K562 (cell line): ENCODE measurements around the gene CABP4. TPM values are rescaled to one million over a fixed set of nuclear protein-coding genes. Genes with fewer than 3 reads are reported as not detected.
A peak's percentile ranks its signal among the peaks of the same experiment; 100 is the strongest.

Source experiments
- BCOR ChIP-seq: fragments of 450-650 bp; IDR thresholded peaks from 2 replicates; pipeline ENCODE4 v1.6.1; 2016
- DDX20 ChIP-seq: fragments of 450-650 bp; IDR thresholded peaks from 2 replicates; pipeline ENCODE4 v1.6.1; 2016; ENCODE audit warnings: missing genetic modification characterization, low read depth, mild to moderate bottlenecking, missing compliant biosample characterization, moderate library complexity
- ELF4 ChIP-seq: fragments of 450-650 bp; formaldehyde crosslinking; IDR thresholded peaks from 2 replicates; pipeline ENCODE4 v1.4.0; 2022; ENCODE audit warnings: missing genetic modification characterization
- EP300 ChIP-seq: IDR thresholded peaks from 2 replicates; pipeline ENCODE4 v1.6.1; 2012; ENCODE audit warnings: low read length, improper control_type of control experiment
- FIP1L1 ChIP-seq: fragments of 200-400 bp; formaldehyde crosslinking; IDR thresholded peaks from 2 replicates; pipeline ENCODE4 v1.6.1; 2018; ENCODE audit warnings: mild to moderate bottlenecking, low read depth, low read length; ENCODE audit not compliant: poor library complexity, severe bottlenecking
- FOXK1 ChIP-seq: sonication (generic); formaldehyde crosslinking; IDR thresholded peaks from 2 replicates; pipeline ENCODE4 v1.8.0; 2022; ENCODE audit warnings: missing genetic modification reagents, mild to moderate bottlenecking, borderline replicate concordance
- GABPA ChIP-seq: fragments of 200-800 bp; sonication (Bioruptor generic); conservative IDR thresholded peaks from 2 replicates; pipeline ENCODE4 v1.6.1; 2016; ENCODE audit warnings: low read depth, missing genetic modification characterization, missing compliant biosample characterization
- GATAD2B ChIP-seq: fragments of 450-650 bp; IDR thresholded peaks from 2 replicates; pipeline ENCODE4 v1.6.1; 2017; ENCODE audit warnings: mild to moderate bottlenecking, borderline replicate concordance
- NR2C2 ChIP-seq, 2 experiments: fragments of 200-800 bp in 1 of 2; sonication (Bioruptor generic) in 1 of 2; sonication (generic) in 1 of 2; formaldehyde crosslinking in 1 of 2; IDR thresholded peaks; 2 replicates each; pipeline versions ENCODE4 v1.6.1 to v1.8.0; 2016 to 2022; ENCODE audit warnings: mild to moderate bottlenecking in 1 of 2, missing compliant biosample characterization in 1 of 2, missing genetic modification characterization in 1 of 2, missing genetic modification reagents in 1 of 2
- NR2F6 ChIP-seq: fragments of 450-650 bp; formaldehyde crosslinking; IDR thresholded peaks from 2 replicates; pipeline ENCODE4 v1.4.0; 2020; ENCODE audit warnings: mild to moderate bottlenecking
- PHF20 ChIP-seq: fragments of 450-650 bp; IDR thresholded peaks from 2 replicates; pipeline ENCODE4 v1.6.1; 2018; ENCODE audit not compliant: partially characterized antibody
- PTBP1 ChIP-seq: fragments of 200-400 bp; formaldehyde crosslinking; IDR thresholded peaks from 2 replicates; pipeline ENCODE4 v1.6.1; 2017; ENCODE audit warnings: low read depth, low read length
- SMARCA5 ChIP-seq: fragments of 450-650 bp; IDR thresholded peaks from 2 replicates; pipeline ENCODE4 v1.6.1; 2016
- SMARCB1 ChIP-seq: IDR thresholded peaks from 2 replicates; pipeline ENCODE4 v1.6.1; 2011; ENCODE audit warnings: improper control_type of control experiment, low read depth; ENCODE audit not compliant: insufficient read length
- TARDBP ChIP-seq: fragments of 450-650 bp; IDR thresholded peaks from 2 replicates; pipeline ENCODE4 v1.6.1; 2016
- TGIF2 ChIP-seq: sonication (generic); formaldehyde crosslinking; IDR thresholded peaks from 2 replicates; pipeline ENCODE4 v1.8.1; 2022; ENCODE audit warnings: mild to moderate bottlenecking, missing genetic modification reagents, moderate library complexity
- ZNF175 ChIP-seq: fragments of 200-800 bp; sonication (Bioruptor generic); IDR thresholded peaks from 2 replicates; pipeline ENCODE4 v1.6.1; 2016; ENCODE audit warnings: low read depth, mild to moderate bottlenecking, missing genetic modification characterization, missing compliant biosample characterization
- ZNF212 ChIP-seq: fragments of 450-650 bp; formaldehyde crosslinking; IDR thresholded peaks from 2 replicates; pipeline ENCODE4 v1.4.0; 2020; ENCODE audit warnings: mild to moderate bottlenecking
- ZNF707 ChIP-seq: fragments of 250-450 bp; sonication (Bioruptor Pico); conservative IDR thresholded peaks from 2 replicates; pipeline ENCODE4 v1.8.0; 2022; ENCODE audit warnings: inconsistent platforms, mild to moderate bottlenecking, moderate library complexity
- polyA plus RNA-seq, 8 experiments: library from polyadenylated mRNA; depleted of rRNA in 4 of 8; stranded (reverse) in 5 of 8; unstranded in 3 of 8; fragments of >200 nt; fragmentation: Nextera tagmentation in 2 of 8; fragmentation: Illumina TruSeq in 1 of 8; extraction: Ambion mirVana in 2 of 8; extraction: Trizol in 1 of 8; gene quantifications; 2 replicates each; pipeline versions ENCODE4 v1.2.1 to v1.2.3, GENCODE V29; 2011 to 2014; ENCODE audit warnings: inconsistent platforms in 1 of 8, missing spikeins in 1 of 8
- total RNA-seq, 7 experiments: library from RNA; depleted of rRNA in 6 of 7; stranded (reverse); fragments of >200 nt in 6 of 7; fragmentation: Illumina TruSeq in 2 of 7; extraction: Trizol in 2 of 7; gene quantifications; 2 replicates each; pipeline versions ENCODE4 v1.2.1 to v1.2.3, GENCODE V29; 2011 to 2021; ENCODE audit warnings: low replicate concordance in 1 of 7
- TF ChIP-seq, protein P1 (sequence below): sonication (generic); formaldehyde crosslinking; IDR thresholded peaks from 2 replicates; pipeline ENCODE4 v1.8.1; 2023; ENCODE audit warnings: mild to moderate bottlenecking, missing genetic modification reagents
- TF ChIP-seq, protein P2 (sequence below): fragments of 250-450 bp; sonication (Bioruptor Pico); IDR thresholded peaks from 2 replicates; pipeline ENCODE4 v1.4.0; 2020

CABP4 gene
- total and polyA plus RNA-seq, 9 of the 15 experiments (the other 6 are each of a cell fraction or from before 2014, with no cell fraction given) = 0.11 TPM; not detected in 8

DNA sequence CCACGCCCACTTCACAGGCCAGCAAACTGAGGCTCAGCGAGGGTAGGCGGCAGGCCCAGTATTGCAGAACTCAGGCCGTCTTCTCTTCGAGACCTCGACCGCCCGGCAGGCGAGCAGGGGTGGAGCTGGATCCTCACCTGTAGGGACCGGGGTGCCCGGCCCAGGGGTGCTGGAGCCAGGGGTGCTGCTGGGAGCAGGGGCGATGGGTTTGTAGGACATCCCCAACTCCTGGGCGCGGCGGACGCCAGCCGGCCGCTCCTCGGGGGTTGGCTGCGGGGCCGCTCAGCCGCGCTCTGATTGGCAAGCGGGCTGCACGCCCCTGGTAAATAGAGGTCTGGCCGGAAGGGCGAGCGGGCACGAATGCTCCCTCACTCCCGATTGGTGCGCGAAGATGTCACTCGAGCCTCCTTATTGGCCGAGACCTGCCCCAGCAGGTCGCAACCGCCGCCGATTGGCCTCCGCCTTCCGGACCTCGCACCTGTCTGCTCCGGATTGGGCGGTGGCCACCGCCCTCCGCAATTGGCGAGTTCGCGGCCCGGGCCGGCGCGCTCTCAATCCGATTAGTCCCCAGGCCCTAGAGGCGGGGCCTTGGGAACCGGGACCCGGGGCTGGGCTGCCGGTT is 52.8 kb downstream of the CABP4 start, which contains the start of gene CDK2AP2 (continued):
- TF ChIP-seq, protein P1, sequence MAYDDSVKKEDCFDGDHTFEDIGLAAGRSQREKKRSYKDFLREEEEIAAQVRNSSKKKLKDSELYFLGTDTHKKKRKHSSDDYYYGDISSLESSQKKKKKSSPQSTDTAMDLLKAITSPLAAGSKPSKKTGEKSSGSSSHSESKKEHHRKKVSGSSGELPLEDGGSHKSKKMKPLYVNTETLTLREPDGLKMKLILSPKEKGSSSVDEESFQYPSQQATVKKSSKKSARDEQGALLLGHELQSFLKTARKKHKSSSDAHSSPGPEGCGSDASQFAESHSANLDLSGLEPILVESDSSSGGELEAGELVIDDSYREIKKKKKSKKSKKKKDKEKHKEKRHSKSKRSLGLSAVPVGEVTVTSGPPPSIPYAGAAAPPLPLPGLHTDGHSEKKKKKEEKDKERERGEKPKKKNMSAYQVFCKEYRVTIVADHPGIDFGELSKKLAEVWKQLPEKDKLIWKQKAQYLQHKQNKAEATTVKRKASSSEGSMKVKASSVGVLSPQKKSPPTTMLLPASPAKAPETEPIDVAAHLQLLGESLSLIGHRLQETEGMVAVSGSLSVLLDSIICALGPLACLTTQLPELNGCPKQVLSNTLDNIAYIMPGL = peak; percentile 6; the same call in 1 of the 2 replicates
- no peak for TF ChIP-seq EP300
- TF ChIP-seq NR2C2 (CRISPR knock-in tag; IDR thresholded peaks at IDR 0.05) = peak; percentile 75
- TF ChIP-seq NR2C2 (tag; IDR thresholded peaks at IDR 0.05) = no peak
- no peak; the same call in 1 of the 2 replicates for TF ChIP-seq ELF4 (CRISPR knock-in tag)
- peak; percentile 53 for TF ChIP-seq PHF20
- 0 out of 2 replicates have a peak, but pooled peaks have one; percentile 69 for TF ChIP-seq ZNF175 (CRISPR knock-in tag)
- TF ChIP-seq SMARCB1 = no peak
- TF ChIP-seq FIP1L1 = no peak
- TF ChIP-seq ZNF707 (CRISPR knock-in tag) = peak; percentile 54; the same call in 1 of the 2 replicates
- TF ChIP-seq GATAD2B = no peak
- TF ChIP-seq, protein P2, sequence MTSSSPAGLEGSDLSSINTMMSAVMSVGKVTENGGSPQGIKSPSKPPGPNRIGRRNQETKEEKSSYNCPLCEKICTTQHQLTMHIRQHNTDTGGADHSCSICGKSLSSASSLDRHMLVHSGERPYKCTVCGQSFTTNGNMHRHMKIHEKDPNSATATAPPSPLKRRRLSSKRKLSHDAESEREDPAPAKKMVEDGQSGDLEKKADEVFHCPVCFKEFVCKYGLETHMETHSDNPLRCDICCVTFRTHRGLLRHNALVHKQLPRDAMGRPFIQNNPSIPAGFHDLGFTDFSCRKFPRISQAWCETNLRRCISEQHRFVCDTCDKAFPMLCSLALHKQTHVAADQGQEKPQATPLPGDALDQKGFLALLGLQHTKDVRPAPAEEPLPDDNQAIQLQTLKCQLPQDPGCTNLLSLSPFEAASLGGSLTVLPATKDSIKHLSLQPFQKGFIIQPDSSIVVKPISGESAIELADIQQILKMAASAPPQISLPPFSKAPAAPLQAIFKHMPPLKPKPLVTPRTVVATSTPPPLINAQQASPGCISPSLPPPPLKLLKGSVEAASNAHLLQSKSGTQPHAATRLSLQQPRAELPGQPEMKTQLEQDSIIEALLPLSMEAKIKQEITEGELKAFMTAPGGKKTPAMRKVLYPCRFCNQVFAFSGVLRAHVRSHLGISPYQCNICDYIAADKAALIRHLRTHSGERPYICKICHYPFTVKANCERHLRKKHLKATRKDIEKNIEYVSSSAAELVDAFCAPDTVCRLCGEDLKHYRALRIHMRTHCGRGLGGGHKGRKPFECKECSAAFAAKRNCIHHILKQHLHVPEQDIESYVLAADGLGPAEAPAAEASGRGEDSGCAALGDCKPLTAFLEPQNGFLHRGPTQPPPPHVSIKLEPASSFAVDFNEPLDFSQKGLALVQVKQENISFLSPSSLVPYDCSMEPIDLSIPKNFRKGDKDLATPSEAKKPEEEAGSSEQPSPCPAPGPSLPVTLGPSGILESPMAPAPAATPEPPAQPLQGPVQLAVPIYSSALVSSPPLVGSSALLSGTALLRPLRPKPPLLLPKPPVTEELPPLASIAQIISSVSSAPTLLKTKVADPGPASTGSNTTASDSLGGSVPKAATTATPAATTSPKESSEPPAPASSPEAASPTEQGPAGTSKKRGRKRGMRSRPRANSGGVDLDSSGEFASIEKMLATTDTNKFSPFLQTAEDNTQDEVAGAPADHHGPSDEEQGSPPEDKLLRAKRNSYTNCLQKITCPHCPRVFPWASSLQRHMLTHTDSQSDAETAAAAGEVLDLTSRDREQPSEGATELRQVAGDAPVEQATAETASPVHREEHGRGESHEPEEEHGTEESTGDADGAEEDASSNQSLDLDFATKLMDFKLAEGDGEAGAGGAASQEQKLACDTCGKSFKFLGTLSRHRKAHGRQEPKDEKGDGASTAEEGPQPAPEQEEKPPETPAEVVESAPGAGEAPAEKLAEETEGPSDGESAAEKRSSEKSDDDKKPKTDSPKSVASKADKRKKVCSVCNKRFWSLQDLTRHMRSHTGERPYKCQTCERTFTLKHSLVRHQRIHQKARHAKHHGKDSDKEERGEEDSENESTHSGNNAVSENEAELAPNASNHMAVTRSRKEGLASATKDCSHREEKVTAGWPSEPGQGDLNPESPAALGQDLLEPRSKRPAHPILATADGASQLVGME (CRISPR knock-in tag) = peak; percentile 84; the same call in 1 of the 2 replicates
- TF ChIP-seq FOXK1 = peak; percentile 78
- peak; percentile 87 for TF ChIP-seq GABPA (tag)
- 0 out of 2 replicates have a peak, but pooled peaks have one; percentile 18 for TF ChIP-seq NR2F6 (CRISPR knock-in tag)
- 0 out of 2 replicates have a peak, but pooled peaks have one; percentile 70 for TF ChIP-seq ZNF212 (CRISPR knock-in tag)
- TF ChIP-seq PTBP1 = peak; percentile 95
- TF ChIP-seq TARDBP = 0 out of 2 replicates have a peak, but pooled peaks have one; percentile 50
- peak; percentile 100 for TF ChIP-seq BCOR
- TF ChIP-seq TGIF2 = no peak
- TF ChIP-seq DDX20 (tag) = no peak
- TF ChIP-seq SMARCA5 = peak; percentile 99
